ENCODE data around the gene CBY2.

- no peak for TF ChIP-seq CTCF (conservative IDR thresholded peaks at IDR 0.05; ENCODE audit: low read depth, low read length)
- no peak for TF ChIP-seq EZH2phosphoT487 (IDR thresholded peaks at IDR 0.05; ENCODE audit: borderline replicate concordance, low read length)
Observed at GRCh38 chr13:45723798-45724197, 21.7 kb downstream of the CBY2 start.
